Body of pancreas (tissue), 4 donors: ENCODE results near the gene PAK5. TPM values are rescaled to one million over a fixed set of nuclear protein-coding genes. Genes with fewer than 3 reads are reported as not detected.

Experiments used
- ATAC-seq: fragments of 150-250 bp; one replicate; pipeline ENCODE4 v1.9.1; 2016
- DNase-seq, 4 donors: peaks; one replicate each; pipeline ENCODE4 v3.0.0-alpha.2; 2019
- H3K27ac ChIP-seq, 4 donors: fragments of 200-600 bp; sonication (generic); 1 replicate in 3 of 4; 2 replicates in 1 of 4; pipeline versions ENCODE4 v1.5.1 to v1.6.1; 2016 to 2019; ENCODE audit warnings: mild to moderate bottlenecking in 1 of 4, mixed read lengths in 1 of 4, moderate library complexity in 1 of 4
- H3K27me3 ChIP-seq, 2 donors: fragments of 200-600 bp; sonication (generic); one replicate each; pipeline ENCODE4 v1.6.0; 2016; ENCODE audit warnings: mild to moderate bottlenecking in 1 of 2
- H3K36me3 ChIP-seq, 2 donors: fragments of 200-600 bp; sonication (generic); replicated peaks in 1 of 2; 2 replicates each; pipeline ENCODE4 v1.5.1; 2016; ENCODE audit warnings: low read depth in 2 of 2; ENCODE audit not compliant: insufficient read depth in 1 of 2
- H3K4me1 ChIP-seq: fragments of 200-600 bp; sonication (generic); one replicate; pipeline ENCODE4 v1.6.0; 2016
- H3K4me3 ChIP-seq, 2 donors: fragments of 200-600 bp; sonication (generic); 1 replicate in 1 of 2; 2 replicates in 1 of 2; pipeline ENCODE4 v1.5.1; 2016 to 2019
- H3K9me3 ChIP-seq, 3 donors: fragments of 200-600 bp; sonication (generic); 1 replicate in 2 of 3; 2 replicates in 1 of 3; pipeline ENCODE4 v1.5.1; 2016
- POLR2A ChIP-seq, 3 donors: fragments of 450-650 bp; IDR thresholded peaks; one replicate each; pipeline ENCODE4 v1.6.1; 2016; ENCODE audit warnings: antibody characterized with exemption in 3 of 3, mild to moderate bottlenecking in 2 of 3
- WGBS, 2 donors: methylation state at CpG; one replicate each; pipeline ENCODE4 v1.1.5; 2017; 5-methylcytosine and 5-hydroxymethylcytosine counted together
- intact Hi-C: fragments of 100-400 bp; cut with DNase I; formaldehyde crosslinking; loops from one replicate; pipeline ENCODE4 v1.15.1; 2023
- total RNA-seq, 2 donors: library from RNA; depleted of rRNA; stranded (reverse); fragments of >200 nt; gene quantifications; one replicate each; pipeline ENCODE4 v1.1.0, GENCODE V29; 2016
- TF ChIP-seq, protein P1 (sequence below), 7 experiments: fragments of 450-650 bp in 4 of 7; fragments of 200-600 bp in 3 of 7; sonication (generic) in 3 of 7; IDR thresholded peaks; one replicate each; pipeline ENCODE4 v1.5.1; 2016 to 2019; ENCODE audit warnings: antibody characterized with exemption in 7 of 7

PAK5 gene
- total RNA-seq, 2 donors from 2014 or later, result 0.33 to 0.52 TPM

DNA sequence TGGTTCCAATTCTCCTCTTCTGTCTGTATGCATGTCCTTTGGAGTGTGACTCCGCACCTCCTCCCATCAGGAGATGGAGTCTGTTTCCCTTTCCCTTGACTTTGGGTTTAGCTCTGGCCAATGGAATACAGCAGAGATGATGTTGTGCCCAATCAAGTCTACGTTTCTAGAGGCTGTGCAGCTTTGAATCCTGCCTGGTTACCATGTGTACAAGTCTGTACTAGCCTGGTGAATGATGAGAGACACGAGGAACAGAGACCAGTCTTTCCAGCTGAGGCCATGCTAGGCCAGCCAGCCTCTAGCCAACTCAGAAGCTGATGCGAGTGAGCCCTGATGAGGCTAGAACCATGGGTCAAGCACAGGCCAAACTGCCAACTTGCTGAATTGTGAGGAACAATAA lies 241.3 kb downstream of the PAK5 start:
- no peak overlapping the region for H3K27ac ChIP-seq
- intact Hi-C loops, result no loop called here
- WGBS, 2 donors, result 70 to 80% methylated on average over 4 of the region's 4 CpGs

DNA sequence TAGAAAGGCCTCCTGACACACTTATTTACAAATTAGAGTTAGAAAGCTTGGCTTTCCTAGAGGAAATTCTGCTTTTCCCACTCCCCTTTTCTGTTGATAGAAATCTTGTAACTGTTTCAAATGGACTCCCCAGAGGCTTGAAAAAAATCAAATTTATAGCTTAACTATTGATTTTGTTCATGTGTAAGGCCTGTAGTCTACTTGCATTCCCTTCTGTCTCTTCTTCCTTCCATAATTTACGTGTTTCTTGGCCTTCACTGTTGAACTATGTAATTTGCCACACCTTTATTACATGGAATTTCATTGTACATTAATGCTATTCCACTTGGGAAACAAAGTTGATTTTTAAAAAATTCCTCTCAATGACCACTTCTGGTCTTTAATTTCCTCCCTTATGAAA lies 243.1 kb downstream of the PAK5 start:
- no peak overlapping the region for H3K4me3 ChIP-seq
- no peaks in the 10 kb centered on the region for H3K9me3 ChIP-seq
- no peaks in the 10 kb centered on the region for H3K27me3 ChIP-seq
- TF ChIP-seq, protein P1, sequence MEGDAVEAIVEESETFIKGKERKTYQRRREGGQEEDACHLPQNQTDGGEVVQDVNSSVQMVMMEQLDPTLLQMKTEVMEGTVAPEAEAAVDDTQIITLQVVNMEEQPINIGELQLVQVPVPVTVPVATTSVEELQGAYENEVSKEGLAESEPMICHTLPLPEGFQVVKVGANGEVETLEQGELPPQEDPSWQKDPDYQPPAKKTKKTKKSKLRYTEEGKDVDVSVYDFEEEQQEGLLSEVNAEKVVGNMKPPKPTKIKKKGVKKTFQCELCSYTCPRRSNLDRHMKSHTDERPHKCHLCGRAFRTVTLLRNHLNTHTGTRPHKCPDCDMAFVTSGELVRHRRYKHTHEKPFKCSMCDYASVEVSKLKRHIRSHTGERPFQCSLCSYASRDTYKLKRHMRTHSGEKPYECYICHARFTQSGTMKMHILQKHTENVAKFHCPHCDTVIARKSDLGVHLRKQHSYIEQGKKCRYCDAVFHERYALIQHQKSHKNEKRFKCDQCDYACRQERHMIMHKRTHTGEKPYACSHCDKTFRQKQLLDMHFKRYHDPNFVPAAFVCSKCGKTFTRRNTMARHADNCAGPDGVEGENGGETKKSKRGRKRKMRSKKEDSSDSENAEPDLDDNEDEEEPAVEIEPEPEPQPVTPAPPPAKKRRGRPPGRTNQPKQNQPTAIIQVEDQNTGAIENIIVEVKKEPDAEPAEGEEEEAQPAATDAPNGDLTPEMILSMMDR (IDR thresholded peaks at IDR 0.05), result no peak
- no peak for TF ChIP-seq POLR2A (IDR thresholded peaks at IDR 0.05)
- DNase-seq, result no peak
- no peak overlapping the region for H3K27ac ChIP-seq
- H3K36me3 ChIP-seq, result no peaks in the 10 kb centered on the region
- peaks cover 19% of the 10 kb centered on the region for H3K4me1 ChIP-seq
- 52 to 70% methylated on average over 1 of the region's 1 CpG for WGBS, 2 donors
- intact Hi-C loops, result no loop called here
- ATAC-seq, result no peak

More for the DNA sequence above, 241.3 kb downstream of the PAK5 start:
- Histone ChIP-seq H3K9me3 (no peaks in the 10 kb centered on the region), H3K4me1 (peaks cover 23% of the 10 kb centered on the region), H3K36me3 (no peaks in the 10 kb centered on the region), H3K4me3 (no peak overlapping the region), H3K27me3 (no peaks in the 10 kb centered on the region)
- DNase-seq (no peak), ATAC-seq (no peak)
- no peak for TF ChIP-seq POLR2A (IDR thresholded peaks at IDR 0.05)
- TF ChIP-seq, protein P1 (IDR thresholded peaks at IDR 0.05), result no peak

DNA sequence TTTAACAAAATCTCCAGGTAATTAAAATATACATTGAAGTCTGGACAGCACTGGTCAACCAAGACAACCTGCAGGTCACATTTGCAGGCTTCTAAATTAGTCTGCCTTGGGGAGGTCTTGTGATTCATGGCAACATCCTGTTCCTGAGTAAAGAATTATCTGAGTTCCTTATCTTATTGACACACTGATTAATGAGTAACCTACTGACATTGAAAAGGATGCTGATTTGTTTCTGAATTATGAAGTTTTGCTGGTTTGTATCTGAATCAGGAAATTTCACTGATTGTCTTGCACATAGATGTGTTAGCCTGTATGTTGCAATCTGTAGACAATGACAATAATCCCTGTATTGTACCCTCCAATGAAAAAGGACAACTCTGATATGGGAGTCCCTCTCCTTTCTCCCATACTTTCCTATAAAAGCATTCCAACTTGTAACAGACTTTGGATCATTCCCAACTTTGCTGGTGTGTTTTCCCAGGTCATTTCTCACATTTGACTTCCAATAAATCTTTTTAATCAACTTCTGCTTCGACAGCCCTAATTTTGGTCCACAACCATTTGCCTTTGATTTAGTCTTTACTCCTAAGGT lies 244.5 kb downstream of the PAK5 start:
- no peaks in the 10 kb centered on the region for H3K36me3 ChIP-seq
- H3K27ac ChIP-seq, result peak overlapping the region in 3 of 4 donors; percentile 46 to 50 (median 50)
- DNase-seq, result peak in 1 of 4 donors; percentile 30
- intact Hi-C loops, result no loop called here
- WGBS, 2 donors, result 4 to 11% methylated on average over 1 of the region's 1 CpG
- no peaks in the 10 kb centered on the region for H3K9me3 ChIP-seq
- TF ChIP-seq POLR2A (IDR thresholded peaks at IDR 0.05), result no peak
- TF ChIP-seq, protein P1 (IDR thresholded peaks at IDR 0.05), result no peak
- H3K27me3 ChIP-seq, result no peaks in the 10 kb centered on the region
- H3K4me1 ChIP-seq, result peaks cover 13% of the 10 kb centered on the region
- H3K4me3 ChIP-seq, result no peak overlapping the region
- ATAC-seq, result peak; percentile 81

DNA sequence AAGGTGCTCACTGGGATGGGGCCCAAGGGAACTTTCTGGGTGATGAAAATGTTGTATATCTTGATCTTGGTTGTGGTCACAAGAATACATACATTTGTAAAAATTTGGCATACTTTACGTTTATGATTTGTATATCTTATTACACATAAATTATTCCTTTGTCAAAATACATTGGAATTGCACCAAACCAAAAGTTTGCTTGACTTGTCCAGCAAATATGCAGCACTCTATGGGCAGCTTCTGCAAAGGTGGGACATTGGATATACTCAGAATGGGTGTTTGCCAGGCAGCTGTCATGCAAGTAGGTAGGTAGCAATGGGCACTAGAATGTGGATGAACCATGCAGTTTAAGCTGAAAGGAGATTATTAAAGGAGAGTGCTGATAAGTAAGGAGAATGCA lies 246.5 kb downstream of the PAK5 start:
- TF ChIP-seq, protein P1 (IDR thresholded peaks at IDR 0.05), result no peak
- TF ChIP-seq POLR2A (IDR thresholded peaks at IDR 0.05), result no peak
- no peaks in the 10 kb centered on the region for H3K27me3 ChIP-seq
- no peaks in the 10 kb centered on the region for H3K9me3 ChIP-seq
- ATAC-seq (no peak), DNase-seq (no peak)
- H3K4me3 ChIP-seq, result no peak overlapping the region
- intact Hi-C loops, result no loop called here
- WGBS, 2 donors, result 35 to 63% methylated on average over 1 of the region's 1 CpG
- peaks cover 13% of the 10 kb centered on the region for H3K4me1 ChIP-seq
- no peaks in the 10 kb centered on the region for H3K36me3 ChIP-seq
- H3K27ac ChIP-seq, result no peak overlapping the region

DNA sequence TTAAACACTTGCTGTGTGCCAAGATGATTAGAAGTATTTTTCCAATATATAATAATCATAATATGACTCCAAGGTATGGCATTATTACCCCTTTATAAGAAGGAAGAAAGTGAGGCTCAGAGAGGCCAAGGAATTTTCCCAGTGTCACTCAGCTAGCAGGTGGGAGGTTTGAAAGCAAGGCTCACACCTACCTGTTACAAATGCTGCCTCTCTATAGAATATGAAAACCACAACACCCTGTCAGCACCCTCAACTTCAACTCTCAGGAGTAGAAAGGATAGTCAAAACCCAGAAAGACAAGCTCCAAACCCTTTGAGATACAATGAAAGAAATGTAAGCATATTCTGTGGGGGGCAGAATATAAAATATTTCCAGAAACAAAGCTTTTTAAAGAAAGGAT lies 247.8 kb downstream of the PAK5 start:
- Histone ChIP-seq H3K36me3 (no peaks in the 10 kb centered on the region), H3K4me3 (no peak overlapping the region), H3K27ac (no peak overlapping the region), H3K9me3 (no peaks in the 10 kb centered on the region), H3K27me3 (no peaks in the 10 kb centered on the region), H3K4me1 (peaks cover 13% of the 10 kb centered on the region)
- no peak for ATAC-seq
- TF ChIP-seq POLR2A (IDR thresholded peaks at IDR 0.05), result no peak
- TF ChIP-seq, protein P1 (IDR thresholded peaks at IDR 0.05), result no peak
- no peak for DNase-seq
- intact Hi-C loops, result no loop called here
